SK-N-DZ (cell line): ENCODE results near the gene IER3.
"Not testable (repeated sequence)": the region's sequence is repeated elsewhere in the genome, so short reads cannot be mapped to it uniquely, and the experiment has no call there.

Experiments
- DNase-seq: peaks from one replicate; pipeline ENCODE4 v3.0.0-alpha.2; 2015; ENCODE audit warnings: low spot score

The IER3 gene

DNA sequence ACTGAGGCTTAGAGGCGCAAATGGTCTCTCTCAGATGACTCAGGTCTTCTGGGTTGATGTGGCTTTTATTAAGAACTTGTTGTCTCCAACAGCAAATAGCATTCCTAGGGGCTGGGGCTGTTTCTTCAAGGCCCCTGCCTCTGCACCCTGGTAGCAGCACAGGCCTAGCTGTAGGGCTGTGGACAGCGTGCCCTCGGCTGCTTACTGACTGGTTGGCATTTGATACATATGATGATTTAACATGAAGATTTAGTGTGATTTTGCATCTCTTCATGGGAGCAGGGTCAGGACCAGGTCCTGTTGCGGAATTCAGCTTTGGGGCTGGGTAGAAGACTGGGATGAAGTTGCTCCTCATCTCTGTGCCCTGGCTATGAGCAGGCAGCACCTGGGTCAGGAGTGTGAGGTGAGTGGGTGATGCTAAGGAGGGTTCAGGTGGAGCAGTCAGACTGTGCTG is 24.3 kb upstream of the IER3 start:
- no peak for DNase-seq

DNA sequence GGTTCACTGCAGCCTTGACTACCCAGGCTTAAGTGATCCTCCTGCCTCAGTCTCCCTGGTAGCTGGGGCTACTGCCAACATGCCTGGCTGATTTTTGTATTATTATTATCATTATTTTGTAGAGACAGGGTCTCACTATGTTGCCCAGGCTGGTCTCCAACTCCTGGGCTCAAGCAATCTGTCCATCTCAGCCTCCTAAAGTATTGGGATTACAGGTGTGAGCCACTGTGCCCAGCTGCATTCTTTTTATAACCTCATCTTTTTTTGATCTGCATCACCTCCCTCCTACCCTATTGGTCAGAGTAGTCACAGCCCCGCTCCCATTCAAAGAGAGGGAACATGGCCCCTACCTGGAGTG is 23.6 kb upstream of the IER3 start:
- DNase-seq, result no peak

DNA sequence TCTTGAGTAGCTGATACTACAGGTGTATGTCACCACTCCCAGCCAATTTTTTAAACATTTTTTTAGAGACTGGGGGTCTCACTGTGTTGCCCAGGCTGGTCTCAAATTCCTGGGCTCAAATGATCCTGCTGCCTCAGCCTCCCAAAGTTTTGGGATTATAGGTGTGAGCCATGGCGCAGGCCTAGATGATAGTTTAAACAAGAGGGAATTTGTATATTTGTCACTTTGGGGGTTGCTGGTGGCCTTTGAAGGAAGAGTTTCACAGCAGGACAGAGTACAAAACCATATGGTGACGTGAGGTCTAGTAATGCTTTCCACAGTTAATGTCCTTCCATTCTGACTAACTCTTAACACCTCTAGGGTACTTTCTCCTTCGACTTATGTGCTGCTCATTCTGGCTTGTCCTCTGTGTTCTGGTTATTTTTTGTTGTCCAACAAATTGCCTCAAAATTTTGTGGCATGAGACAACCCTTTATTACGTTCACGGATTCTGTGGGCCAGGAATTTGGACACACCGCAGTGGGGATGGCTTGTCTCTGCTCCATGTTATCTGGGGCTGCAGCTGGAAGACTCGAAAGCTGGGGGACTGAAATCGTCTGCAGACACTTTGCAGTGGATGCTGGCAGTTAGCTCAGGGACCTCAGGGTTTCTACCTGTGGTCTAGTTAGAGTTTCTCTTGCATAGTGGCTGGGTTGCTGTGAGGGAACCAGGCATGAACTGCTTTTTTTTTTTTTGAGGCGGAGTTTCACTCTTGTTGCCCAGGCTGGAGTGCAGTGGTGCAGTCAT is 23.0 kb upstream of the IER3 start:
- DNase-seq, result no peak

DNA sequence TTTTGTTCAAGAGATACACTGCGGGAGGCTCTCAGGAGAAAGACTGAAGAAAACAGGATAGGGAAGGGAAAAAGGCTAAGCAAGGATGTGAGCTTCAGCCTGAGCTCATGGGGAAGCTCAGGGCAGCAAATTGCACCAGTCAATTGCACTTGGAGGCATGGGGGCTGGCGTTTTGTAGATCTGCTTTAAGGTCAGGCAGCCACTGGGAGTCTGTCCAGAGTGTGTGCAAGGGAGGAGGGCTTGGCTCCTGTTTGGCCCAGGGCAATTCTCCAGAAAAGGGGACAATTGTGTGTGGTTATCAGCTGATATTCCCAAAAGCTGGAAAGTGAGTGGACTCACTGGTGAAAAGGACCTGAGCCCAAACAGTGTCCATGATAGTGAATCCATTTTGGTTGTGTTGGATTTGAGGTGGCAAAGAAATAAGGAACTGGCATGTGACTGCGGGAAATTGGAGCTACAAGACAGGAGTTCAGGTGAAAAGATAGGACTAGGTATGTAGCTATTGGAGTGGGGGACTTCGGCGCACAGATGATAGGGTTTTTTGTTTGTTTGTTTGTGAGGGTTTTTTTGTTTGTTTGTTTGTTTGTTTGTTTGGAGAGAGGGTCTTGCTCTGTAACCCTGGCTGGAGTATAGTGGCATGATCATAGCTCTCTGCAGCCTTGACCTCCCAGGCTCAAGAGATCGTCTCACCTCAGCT is 22.3 kb upstream of the IER3 start:
- no peak for DNase-seq

DNA sequence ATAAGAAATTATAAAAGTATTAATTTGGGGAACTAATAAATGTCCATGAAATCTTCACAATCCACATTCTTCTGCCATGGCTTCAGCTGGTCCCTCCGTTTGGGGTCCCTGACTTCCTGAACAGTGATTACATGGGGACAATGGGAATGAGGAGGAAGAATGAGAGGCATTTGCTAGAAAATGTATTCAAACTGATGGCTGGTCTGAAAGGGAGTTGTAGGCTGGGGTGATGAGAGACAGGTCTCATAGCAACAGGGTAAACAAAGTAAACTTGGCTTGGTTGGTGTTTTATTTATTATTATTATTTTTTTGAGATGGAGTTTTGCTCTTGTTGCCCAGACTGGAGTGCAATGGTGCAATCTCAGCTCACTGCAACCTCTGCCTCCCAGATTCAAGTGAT is 21.1 kb upstream of the IER3 start:
- not testable (repeated sequence) for DNase-seq

DNA sequence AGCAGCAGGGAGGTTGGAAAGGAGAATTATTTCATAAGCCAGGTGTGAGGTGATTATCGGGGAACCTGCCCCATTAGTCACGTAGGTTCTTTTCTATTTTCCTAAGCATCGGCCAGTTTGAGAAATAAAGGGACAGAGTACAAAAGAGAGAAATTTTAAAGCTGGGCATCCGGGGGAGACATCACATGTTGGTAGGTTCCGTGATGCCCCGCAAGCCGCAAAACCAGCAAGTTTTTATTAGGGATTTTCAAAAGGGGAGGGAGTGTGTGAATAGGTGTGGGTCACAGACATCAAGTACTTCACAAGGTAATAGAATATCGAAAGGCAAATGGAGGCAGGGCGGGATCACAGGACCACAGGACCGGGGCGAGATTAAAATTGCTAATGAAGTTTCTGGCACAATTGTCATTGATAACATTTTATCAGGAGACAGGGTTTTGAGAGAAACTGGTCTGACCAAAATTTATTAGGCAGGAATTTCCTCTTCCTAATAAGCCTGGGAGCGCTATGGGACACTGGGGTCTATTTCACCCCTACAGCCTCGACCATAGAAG is 20.2 kb upstream of the IER3 start:
- not testable (repeated sequence) for DNase-seq

DNA sequence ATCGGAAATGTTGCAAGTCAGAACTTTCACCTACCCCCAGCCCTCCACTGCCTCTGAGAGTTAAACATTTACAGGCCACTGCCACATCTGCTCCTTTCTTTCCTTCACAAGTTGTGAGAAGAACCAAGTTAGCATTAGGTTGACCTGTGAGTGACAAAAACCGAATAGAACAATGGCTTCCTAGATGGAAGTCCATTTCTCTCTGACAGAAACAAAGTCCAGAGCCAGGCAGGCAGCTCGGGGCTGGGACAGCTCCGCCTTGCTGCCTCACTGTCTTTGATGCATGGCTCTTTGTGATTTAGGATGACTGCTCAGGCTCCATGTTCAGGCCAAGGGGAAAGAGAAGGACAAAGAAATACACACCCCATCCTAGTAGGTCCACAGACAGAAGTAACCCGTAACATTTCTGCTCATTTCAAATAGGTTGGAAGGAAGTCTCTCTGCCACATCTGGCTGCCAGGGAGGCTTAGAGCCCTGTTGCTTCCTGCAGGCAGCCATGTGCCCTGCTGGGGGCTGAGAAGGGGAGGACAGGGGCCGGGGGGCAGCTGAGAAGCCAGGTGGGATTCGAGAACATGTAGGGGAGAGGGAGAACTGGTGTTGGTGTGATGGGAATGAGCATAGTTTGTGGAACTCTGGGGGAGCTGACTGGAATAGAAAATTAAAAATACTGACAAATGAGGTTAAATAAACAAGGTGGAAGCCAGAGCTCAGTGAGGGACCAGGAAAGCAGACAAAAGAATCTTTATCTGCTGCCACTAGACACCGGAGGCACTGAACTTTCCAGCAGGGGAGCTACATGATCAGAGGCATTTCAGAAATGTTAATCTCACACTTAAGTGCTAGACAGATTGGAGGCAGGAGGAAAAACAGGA is 19.5 kb upstream of the IER3 start:
- no peak for DNase-seq

DNA sequence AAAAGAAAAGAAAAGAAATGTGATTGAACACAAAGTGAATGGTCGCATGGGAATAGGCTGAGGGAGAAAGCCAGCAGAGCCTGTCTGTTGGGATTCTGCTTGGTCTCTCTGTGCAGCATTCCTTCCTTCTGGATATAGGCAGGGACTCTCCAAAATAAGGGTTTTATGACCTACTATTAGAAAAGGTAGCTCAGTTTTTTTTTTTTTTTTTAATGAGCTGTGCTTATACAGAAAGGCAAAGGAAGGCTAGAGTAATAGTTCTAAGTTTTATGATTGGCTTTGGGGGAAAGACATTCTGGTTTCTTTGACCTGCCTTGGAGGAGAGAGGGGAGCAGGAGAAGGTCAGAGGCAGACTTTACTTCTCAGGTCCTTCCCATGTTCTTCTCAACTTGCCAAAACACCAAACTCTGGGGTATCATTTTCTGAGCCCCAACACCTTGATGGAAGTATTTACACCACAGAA is 18.8 kb upstream of the IER3 start:
- DNase-seq, result no peak

DNA sequence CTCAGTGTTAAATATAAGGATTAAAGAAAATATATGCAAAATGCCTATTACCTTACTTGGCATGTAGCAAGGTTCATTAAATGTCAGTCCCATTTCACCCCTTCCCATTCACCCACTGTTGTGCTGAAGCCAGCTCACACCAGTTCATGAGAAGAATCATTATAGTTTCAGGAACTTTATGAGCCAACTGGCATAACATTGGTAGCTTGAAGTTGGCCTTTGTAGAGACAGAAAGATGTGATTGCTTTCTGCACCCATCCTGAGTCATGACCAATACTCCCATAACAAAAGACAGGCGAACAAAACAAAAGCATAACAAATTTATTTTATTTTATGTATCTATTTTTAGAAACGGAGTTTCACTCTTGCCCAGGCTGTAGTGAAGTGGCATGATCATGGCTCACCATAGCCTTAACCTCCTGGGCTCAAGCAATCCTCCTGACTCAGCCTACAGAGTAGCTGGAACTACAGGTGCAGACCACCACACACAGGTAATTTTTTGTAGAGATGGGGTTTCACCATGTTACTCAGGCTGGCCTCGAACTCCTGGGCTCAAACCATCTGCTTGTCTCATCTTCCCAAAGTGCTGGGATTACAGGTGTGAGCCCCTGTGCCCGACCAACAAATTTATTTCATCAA is 17.6 kb upstream of the IER3 start:
- DNase-seq, result no peak

DNA sequence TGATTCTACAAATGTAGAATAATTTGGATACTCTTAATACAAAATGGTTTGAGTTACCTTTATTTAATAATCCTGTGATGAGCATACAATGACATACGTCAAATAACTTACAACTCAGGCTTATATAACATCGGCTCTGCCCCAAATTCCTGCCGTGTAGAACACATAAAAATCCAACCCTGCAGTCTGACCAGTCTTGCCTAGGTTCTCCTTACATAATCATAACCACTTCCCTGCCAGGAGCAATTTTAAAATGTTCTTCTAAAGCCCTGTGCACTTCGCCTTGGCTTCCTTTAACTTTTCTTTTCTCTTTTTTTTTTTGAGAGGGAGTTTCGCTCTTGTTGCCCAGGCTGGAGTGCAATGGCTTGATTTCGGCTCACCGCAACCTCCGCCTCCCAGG is 16.2 kb upstream of the IER3 start:
- DNase-seq, result no peak

DNA sequence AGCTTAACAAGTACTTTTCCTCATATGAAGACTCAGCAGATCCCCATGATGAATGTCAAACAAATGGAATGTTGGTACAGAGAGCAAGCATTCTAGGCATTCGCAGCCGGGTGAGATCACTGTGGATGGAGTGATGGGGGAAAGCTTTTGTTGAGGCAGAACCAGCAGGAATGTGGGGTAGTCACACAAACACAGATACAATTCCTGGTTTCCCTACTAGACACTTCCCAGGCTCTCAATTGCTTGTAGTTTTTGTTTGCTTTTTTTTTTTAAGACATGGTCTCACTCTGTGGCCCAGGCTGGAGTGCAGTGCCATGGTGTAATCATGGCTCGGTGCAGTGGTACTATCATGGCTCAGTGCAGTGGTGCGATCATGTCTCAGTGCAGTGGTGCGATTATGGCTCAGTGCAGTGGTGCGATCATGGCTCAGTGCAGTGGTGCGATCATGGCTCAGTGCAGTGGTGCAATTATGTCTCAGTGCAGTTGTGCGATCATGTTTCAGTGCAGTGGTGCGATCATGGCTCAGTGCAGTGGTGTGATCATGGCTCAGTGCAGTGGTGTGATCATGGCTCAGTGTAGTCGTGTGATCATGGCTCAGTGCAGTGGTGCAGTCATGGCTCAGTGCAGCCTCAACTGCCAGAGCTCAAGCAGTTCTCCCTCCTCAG is 15.4 kb upstream of the IER3 start:
- DNase-seq, result no peak

DNA sequence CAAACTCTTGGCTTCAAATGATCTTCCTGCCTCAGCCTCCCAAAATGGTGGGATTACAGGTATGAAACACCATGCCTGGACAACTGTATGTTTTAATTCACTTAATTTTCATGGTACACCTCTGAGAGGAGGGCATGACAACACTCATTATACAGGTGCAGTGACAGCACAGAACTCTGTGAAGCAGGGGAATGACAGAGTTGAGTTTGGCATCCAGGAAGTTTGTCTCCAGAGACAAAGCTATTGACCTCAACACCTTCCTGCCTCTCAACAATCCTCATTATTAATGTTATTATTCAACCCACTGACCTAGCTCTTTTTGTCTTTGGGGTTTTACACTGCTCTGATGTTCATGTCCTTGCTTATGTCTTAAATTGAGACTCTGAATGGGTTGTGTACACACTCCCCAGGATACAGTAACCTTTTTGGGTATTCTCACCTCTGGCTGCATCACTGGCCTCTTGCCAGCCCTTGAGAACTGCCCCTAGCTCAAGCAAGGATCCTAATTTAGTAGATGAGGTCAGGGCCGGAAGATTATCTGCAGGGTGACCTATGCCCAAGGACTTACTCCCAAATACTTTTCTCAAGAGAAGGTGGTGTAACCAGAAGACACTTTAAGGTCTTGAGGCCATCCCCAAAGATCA is 13.0 kb upstream of the IER3 start:
- DNase-seq, result no peak

DNA sequence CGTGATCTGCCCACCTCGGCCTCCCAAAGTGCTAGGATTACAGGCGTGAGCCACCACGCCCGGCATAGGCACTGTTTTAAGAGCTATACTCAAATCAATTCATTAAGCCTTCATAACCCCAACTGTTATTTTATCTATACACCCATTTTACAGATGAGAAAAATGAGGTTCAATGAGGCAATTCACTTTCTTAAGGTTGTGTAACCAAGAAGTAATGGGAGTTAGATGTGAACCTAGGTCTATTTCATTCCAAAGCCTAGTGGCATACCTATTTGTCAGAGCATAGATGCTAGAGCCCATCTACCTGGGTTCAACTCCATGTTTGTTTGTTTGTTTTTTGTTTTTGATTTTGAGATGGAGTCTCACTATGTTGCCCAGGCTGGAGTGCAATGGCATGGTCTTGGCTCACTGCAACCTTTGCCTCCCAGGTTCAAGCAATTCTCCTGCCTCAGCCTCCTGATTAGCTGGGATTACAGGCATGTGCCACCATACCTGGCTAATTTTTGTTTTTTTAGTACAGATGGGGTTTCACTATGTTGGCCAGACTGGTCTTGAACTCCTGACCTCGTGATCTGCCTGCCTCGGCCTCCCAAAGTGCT is 12.2 kb upstream of the IER3 start:
- DNase-seq, result not testable (repeated sequence)

DNA sequence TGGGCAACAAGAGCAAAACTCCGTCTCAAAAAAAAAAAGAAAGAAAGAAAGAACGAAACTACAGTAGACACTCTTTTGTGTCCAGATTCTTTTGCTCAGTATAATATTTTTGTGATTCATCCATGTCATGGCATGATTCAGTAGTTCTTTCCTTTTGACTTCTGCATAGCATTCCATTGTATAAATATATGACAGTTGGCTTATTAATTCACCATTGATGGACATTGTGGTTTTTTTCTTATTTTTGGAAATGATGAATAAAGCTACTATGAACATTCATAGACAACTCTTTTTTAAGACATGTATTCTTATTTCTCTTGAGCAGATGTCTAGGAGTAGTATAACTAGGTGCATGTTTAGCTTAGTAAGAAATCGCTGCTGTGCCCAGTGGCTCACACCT is 10.3 kb upstream of the IER3 start:
- no peak for DNase-seq

DNA sequence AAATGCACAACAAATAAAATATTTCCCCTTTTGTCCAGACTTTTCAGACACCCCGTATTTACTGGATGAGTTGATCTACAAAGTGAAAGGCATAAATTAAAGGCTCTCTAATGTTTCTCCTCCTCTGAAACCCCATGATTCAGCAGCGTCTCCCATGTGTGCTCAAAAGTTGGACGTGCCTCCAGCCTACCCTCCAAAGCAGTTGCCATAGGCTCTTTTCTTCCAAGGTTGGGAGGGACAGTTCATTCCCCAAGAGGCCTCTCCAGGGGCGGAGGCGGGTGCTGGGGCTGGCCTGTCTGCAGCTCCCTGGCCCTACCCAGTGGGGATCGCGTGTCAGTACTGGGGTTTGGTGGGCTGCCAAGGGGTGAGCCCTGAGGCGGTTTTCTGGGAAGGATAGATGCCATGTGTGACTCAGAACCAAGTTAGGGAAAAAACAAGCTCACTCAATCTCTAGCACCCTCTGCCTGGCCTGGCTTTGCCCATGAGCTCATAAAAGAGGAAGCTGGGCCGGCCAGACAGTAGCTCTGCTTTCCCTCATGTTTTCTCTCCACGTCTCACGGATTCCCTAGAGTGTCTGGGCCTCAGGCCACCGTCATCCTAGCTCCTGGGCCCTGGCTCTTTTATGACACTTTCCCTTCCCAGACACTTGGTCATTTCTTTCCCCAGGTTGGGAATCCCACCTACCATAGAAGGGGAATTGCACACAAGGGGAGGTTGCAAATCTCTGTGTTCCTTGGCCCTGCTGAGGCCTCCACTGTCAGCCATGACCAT is 8.0 kb upstream of the IER3 start:
- no peak for DNase-seq

DNA sequence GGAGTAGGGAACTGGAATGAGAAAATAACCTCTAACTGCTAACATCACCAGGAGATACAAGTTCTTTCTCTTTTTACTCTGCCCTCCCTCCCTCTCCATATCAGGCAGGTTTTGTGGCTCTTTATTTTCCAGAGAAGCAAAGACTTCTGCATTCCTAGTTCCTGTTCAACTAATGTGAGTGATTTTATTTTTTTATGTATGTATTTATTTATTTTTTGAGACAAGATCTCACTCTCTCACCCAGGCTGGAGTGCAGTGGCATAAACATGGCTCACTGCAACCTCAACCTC is 6.0 kb upstream of the IER3 start:
- no peak for DNase-seq

DNA sequence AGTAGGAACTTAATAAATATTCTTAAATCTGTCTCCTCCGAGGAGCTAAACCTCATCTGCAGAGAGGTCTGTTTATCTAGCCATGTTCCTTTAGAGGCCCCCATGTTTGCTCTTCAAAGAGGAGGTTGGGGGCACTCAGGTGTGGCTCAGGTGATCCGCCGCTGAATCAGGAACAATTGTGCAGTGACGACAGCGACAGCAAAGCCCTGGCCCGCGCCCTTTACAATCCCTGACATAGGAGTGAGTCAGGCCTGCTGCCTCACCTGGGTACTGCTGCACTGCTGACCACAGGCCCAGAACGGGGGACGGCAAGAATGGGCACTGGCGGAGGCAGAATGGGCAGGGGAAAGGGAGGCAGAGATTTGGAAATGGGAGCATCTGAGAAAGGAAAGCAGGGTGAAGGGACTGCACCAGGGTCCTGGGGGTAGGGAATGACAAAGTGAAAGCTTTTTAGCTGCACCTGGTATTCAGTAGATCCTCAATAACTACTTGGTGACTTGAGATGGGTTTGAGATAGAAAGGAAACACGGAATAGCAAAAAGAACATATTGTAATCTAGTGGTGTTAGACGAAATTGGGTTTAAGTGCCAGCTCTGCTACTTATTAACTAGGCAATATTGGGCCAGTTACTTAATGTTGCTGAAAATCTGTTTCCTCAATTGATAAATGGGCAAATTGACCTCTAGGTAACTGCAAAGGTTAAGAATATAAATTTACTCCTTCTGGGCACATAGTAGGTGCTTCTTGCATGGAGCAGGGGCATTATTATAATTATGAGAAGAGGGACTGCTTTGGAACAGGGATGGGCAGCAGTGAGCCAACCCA is 5.4 kb upstream of the IER3 start:
- DNase-seq, result no peak

DNA sequence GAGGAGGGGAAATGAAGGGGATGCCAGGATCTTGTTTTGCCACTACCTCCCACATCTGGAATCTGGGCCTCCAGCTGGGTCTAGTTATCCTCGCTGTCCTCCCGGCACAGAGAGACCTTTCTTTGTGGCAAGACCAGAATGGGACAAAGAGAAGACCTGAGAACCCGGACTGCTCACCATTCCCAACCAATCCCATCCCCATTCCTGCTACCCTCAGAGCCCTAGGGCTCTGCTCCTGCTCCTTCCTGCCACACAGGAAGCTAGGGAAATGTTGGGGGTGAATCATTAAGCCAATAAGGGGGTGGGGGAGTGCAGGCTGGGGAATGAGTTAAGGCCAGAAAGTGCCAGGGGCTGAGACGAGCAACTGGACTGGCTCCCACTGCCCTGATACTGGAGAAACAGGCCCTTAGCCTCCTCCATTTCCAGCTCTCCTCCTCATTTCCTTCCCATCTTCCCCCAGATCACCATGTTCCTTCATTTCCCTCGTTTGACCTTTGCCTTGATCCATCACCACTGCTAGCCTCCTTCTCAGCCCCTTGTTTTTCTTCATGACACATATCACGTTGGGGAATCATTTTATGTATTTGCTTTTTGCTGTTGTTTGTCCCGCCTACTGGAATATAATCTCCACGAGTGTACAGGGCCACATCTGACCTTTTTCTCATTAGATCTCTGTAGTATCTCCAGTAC is 4.6 kb upstream of the IER3 start:
- DNase-seq, result no peak
